ENCODE results near the gene LMNTD1.

- TF ChIP-seq REST (IDR thresholded peaks at IDR 0.05; ENCODE audit: low read depth, low read length) (no peak), GABPA (IDR thresholded peaks at IDR 0.05; ENCODE audit: low read depth) (no peak), CTCF (IDR thresholded peaks at IDR 0.05) (no peak), TAF1 (IDR thresholded peaks at IDR 0.05; ENCODE audit: borderline replicate concordance, low read depth, low read length) (no peak), EZH2phosphoT487 (IDR thresholded peaks at IDR 0.05; ENCODE audit: borderline replicate concordance, low read depth) (no peak), FOXM1 (IDR thresholded peaks at IDR 0.05; ENCODE audit: low read depth) (no peak), FOXJ3 (CRISPR knock-in tag; IDR thresholded peaks at IDR 0.05) (no peak), NFIC (IDR thresholded peaks at IDR 0.05; ENCODE audit: borderline replicate concordance) (no peak), POLR2AphosphoS5 (IDR thresholded peaks at IDR 0.05; ENCODE audit: low read depth, low read length) (no peak), CHD2 (IDR thresholded peaks at IDR 0.05; ENCODE audit: low read length, partially characterized antibody) (no peak), TCF12 (IDR thresholded peaks at IDR 0.05) (no peak)
Observed at GRCh38 chr12:25587346-25587745, 34.3 kb upstream of the LMNTD1 start.
